Measurements from ENCODE around the gene IFTAP. TPM values are rescaled to one million over a fixed set of nuclear protein-coding genes. Genes with fewer than 3 reads are reported as not detected.
"Not testable (repeated sequence)": the region's sequence is repeated elsewhere in the genome, so short reads cannot be mapped to it uniquely, and the experiment has no call there.

Gene IFTAP
- total RNA-seq, 1 donor from 2014 or later, result 11.6 TPM

- DNase-seq (ENCODE audit: low spot score), result no peak
These were observed 44.3 kb downstream of the IFTAP start for GRCh38 chr11:36638556-36638955.

GRCh38 chr11:36657610-36658267 lies 63.4 kb downstream of the IFTAP start:
- no peak for DNase-seq (ENCODE audit: low spot score)

- not testable (repeated sequence) for DNase-seq (ENCODE audit: low spot score)
These were observed 67.1 kb downstream of the IFTAP start for GRCh38 chr11:36661359-36661758.

- DNase-seq (ENCODE audit: low spot score), result no peak
These were observed 78.6 kb downstream of the IFTAP start for GRCh38 chr11:36672815-36673450.

- DNase-seq (ENCODE audit: low spot score), result not testable (repeated sequence)
These were observed 85.2 kb downstream of the IFTAP start for GRCh38 chr11:36679547-36679946.

- DNase-seq (ENCODE audit: low spot score), result no peak
These were observed 89.5 kb downstream of the IFTAP start for GRCh38 chr11:36683818-36684217.

- no peak for DNase-seq (ENCODE audit: low spot score)
These were observed 90.8 kb downstream of the IFTAP start for GRCh38 chr11:36684840-36685801.

GRCh38 chr11:36688132-36688531 lies 93.8 kb downstream of the IFTAP start:
- no peak for DNase-seq (ENCODE audit: low spot score)

- DNase-seq (ENCODE audit: low spot score), result no peak
These were observed 94.4 kb downstream of the IFTAP start for GRCh38 chr11:36688571-36689291.

GRCh38 chr11:36689442-36689841 lies 95.1 kb downstream of the IFTAP start:
- DNase-seq (ENCODE audit: low spot score), result no peak

GRCh38 chr11:36692704-36693103 lies 98.4 kb downstream of the IFTAP start:
- DNase-seq (ENCODE audit: low spot score), result no peak

- DNase-seq (ENCODE audit: low spot score), result no peak
These were observed 99.0 kb downstream of the IFTAP start for GRCh38 chr11:36693139-36693843.

- DNase-seq (ENCODE audit: low spot score), result no peak
These were observed 100.8 kb downstream of the IFTAP start for GRCh38 chr11:36695111-36695510.

GRCh38 chr11:36695571-36695970 lies 101.3 kb downstream of the IFTAP start:
- no peak for DNase-seq (ENCODE audit: low spot score)

GRCh38 chr11:36696550-36696949 lies 102.2 kb downstream of the IFTAP start:
- no peak for DNase-seq (ENCODE audit: low spot score)

GRCh38 chr11:36699271-36699670 lies 105.0 kb downstream of the IFTAP start:
- DNase-seq (ENCODE audit: low spot score), result peak; percentile 46

- DNase-seq (ENCODE audit: low spot score), result no peak
These were observed 105.9 kb downstream of the IFTAP start for GRCh38 chr11:36700246-36700645.

GRCh38 chr11:36702330-36703054 lies 108.2 kb downstream of the IFTAP start:
- no peak for DNase-seq (ENCODE audit: low spot score)

- DNase-seq (ENCODE audit: low spot score), result no peak
These were observed 108.7 kb downstream of the IFTAP start for GRCh38 chr11:36703055-36703404.
